ENCODE data around the gene SUPT6H. TPM values are rescaled to one million over a fixed set of nuclear protein-coding genes. Genes with fewer than 3 reads are reported as not detected.

The SUPT6H gene
- 29.0 and 82.1 TPM in 2 replicates for total RNA-seq

GRCh38 chr17:28661635-28662526 is at the start of gene SUPT6H, which contains the start of gene SDF2:
Gene SUPT6H, plus strand, starts transcription at chr17:28662205. Its CDS starts 11,197 bp downstream, at chr17:28673402.
Gene SDF2, minus strand, starts transcription at chr17:28661906. Its CDS starts 30 bp downstream, at chr17:28661876.

GRCh38 chr17:28613931-28614381 is 48.0 kb upstream of the SUPT6H start, which contains the start of gene RSKR:
Gene RSKR, minus strand, starts transcription at chr17:28614185. Its CDS starts 24 bp downstream, at chr17:28614161.

GRCh38 chr17:28644787-28645575 is 17.0 kb upstream of the SUPT6H start, which contains the start of gene BLTP2:
Gene BLTP2, minus strand, starts transcription at chr17:28645158. Its CDS starts 102 bp downstream, at chr17:28645056.

DNA sequence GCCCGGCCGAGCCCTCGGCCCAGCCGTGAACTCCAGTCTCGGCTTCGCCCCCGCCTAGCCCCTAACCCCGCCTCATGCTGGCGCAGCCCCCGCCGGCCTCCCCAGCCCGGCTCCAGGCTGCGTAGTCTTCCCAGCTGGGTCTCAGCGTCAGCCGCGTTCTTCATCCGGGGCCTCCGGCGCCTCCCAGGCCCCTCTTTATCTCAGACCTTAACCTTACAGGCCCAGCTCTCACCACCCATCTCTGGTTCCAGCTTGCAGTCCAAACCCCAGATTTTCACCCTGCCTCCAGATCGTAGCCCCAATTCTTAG is 49.7 kb downstream of the SUPT6H start, which contains the start of gene PROCA1:
TSS of gene PROCA1 (minus strand) at position 166 of the 309 bp plus-strand sequence. CDS start 228 bp downstream, outside the sequence.

GRCh38 chr17:28717578-28718332 is 55.8 kb downstream of the SUPT6H start, which contains the start of gene RAB34:
Gene RAB34, minus strand, starts transcription at chr17:28717868. Its CDS starts 602 bp downstream, at chr17:28717266.

GRCh38 chr17:28726226-28726626 is 64.2 kb downstream of the SUPT6H start, which contains the start of gene TLCD1:
Gene TLCD1, minus strand, starts transcription at chr17:28726233. Its CDS starts 136 bp downstream, at chr17:28726097.

GRCh38 chr17:28728364-28729200 is 66.6 kb downstream of the SUPT6H start, which contains the start of gene NEK8:
Gene NEK8, plus strand, starts transcription at chr17:28728788. Its CDS starts 26 bp downstream, at chr17:28728814.

DNA sequence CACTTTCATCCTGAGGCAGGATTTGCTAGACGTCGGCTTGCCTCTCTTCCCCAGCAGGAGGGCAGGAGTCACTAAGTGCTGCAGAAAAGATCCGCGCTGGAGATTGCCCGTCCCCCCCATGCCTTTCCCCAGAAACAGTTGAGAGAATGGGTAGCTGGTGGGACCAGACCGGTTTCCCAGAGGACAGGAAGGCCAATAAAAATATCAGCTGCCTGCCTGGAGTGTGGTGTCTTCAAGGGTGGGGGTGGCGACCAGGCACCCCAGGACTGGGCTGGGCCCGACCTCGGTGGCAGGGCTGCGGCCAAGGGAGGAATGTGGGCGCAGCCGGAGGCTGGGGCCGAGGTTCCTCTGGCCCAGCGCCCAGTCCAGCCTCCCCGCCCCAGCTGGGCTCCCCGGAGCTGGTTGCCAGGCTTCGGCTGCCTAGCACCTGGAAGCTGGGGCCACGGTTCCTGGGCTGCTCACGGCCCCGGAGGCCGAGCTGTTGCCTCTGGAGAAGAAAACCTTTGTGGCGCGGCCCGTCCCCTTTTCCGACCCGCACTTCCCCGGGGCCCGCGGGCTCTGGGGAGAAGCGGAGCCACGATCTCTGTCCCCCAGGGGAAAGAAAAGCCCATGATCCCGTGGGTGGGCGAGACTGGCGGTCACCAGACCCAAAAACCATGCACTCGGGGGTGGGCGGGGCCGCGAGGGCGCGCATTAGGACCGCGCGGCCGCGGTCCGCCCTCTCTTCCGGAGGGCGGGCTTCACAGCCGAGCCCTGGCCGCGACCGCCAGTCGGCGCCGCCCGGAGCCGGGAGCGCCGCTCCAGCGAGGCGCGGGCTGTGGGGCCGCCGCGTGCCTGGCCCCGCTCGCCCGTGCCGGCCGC is 81.5 kb downstream of the SUPT6H start, which contains the start of gene TRAF4:
TSS of gene TRAF4 (plus strand) at position 769 of the 861 bp plus-strand sequence. CDS start 102 bp downstream, outside the sequence.

Other genes with a start within 250 kb of the SUPT6H start
- not detected in 2 replicates for gene SLC13A2, start 188.6 kb upstream of the SUPT6H start, total RNA-seq
- not detected in 2 replicates for gene FOXN1, start 155.9 kb upstream of the SUPT6H start, total RNA-seq
- 14.4 and 28.1 TPM in 2 replicates for gene UNC119, start 109.6 kb upstream of the SUPT6H start, total RNA-seq
- gene PIGS, start 90.7 kb upstream of the SUPT6H start, total RNA-seq = 31.7 and 72.4 TPM in 2 replicates
- gene ALDOC, start 85.3 kb upstream of the SUPT6H start, total RNA-seq = 19.6 and 25.0 TPM in 2 replicates
- 24.1 and 30.4 TPM in 2 replicates for gene SPAG5, start 63.2 kb upstream of the SUPT6H start, total RNA-seq
- 3.7 and 9.4 TPM in 2 replicates for gene RSKR, start 48.0 kb upstream of the SUPT6H start, total RNA-seq
- gene BLTP2, start 17.0 kb upstream of the SUPT6H start, total RNA-seq = 145 and 212 TPM in 2 replicates
- 62.8 and 78.0 TPM in 2 replicates for gene SDF2, start 299 bp upstream of the SUPT6H start, total RNA-seq
- gene PROCA1, start 49.7 kb downstream of the SUPT6H start, total RNA-seq = 0.57 and 1.1 TPM in 2 replicates
- 8.9 and 18.1 TPM in 2 replicates for gene RAB34, start 55.7 kb downstream of the SUPT6H start, total RNA-seq
- gene RPL23A, start 57.8 kb downstream of the SUPT6H start, total RNA-seq = 621 and 681 TPM in 2 replicates
- gene TLCD1, start 64.0 kb downstream of the SUPT6H start, total RNA-seq = 0.63 and 1.3 TPM in 2 replicates
- 0.81 and 2.3 TPM in 2 replicates for gene NEK8, start 66.6 kb downstream of the SUPT6H start, total RNA-seq
- 28.8 and 31.6 TPM in 2 replicates for gene TRAF4, start 81.8 kb downstream of the SUPT6H start, total RNA-seq
- 2.9 and 13.6 TPM in 2 replicates for gene FAM222B, start 180.6 kb downstream of the SUPT6H start, total RNA-seq
- 16.4 and 32.5 TPM in 2 replicates for gene ERAL1, start 192.8 kb downstream of the SUPT6H start, total RNA-seq
- 96.7 and 191 TPM in 2 replicates for gene FLOT2, start 235.5 kb downstream of the SUPT6H start, total RNA-seq
- 7.4 and 12.3 TPM in 2 replicates for gene DHRS13, start 240.9 kb downstream of the SUPT6H start, total RNA-seq